ENCODE results near the gene CAMK2D. TPM values are rescaled to one million over a fixed set of nuclear protein-coding genes. Genes with fewer than 3 reads are reported as not detected.

Gene CAMK2D
- total RNA-seq, 1 experiment from 2014 or later, result 9.0 TPM

- Mint-ChIP-seq H3K27ac (no peak overlapping the region), H3K4me3 (no peak overlapping the region), H3K27me3 (ENCODE audit: low read depth) (no peaks in the 10 kb centered on the region), H3K36me3 (ENCODE audit: insufficient read depth in 1 of 3, low read depth in 3 of 3) (no peaks in the 10 kb centered on the region; a peak in 2 of 7 replicates), H3K4me1 (0 out of 4 replicates have a peak, but pooled peaks cover 0 to 3% of the 10 kb centered on the region in 2 experiments), H3K9me3 (no peaks in the 10 kb centered on the region)
- H4K91ac ChIP-seq (ENCODE audit: insufficient read length, low read depth, low read length), result no peak overlapping the region
- DNase-seq, result no peak
- no peak overlapping the region for H2AFZ ChIP-seq (ENCODE audit: low read length)
- no peaks in the 10 kb centered on the region for H3K27me3 ChIP-seq (ENCODE audit: insufficient read depth, low read length)
- H2BK5ac ChIP-seq (ENCODE audit: insufficient read length, low read length), result no peak overlapping the region
- H4K8ac ChIP-seq (replicated peaks; ENCODE audit: insufficient read length, low read depth, low read length), result no peak overlapping the region
- H3K18ac ChIP-seq (ENCODE audit: insufficient read length, low read depth, low read length), result no peak overlapping the region
- H3K14ac ChIP-seq (ENCODE audit: insufficient read depth, low read length), result no peak overlapping the region
- H3K27ac ChIP-seq (ENCODE audit: insufficient read length, low read depth, low read length), result no peak overlapping the region
- H2BK120ac ChIP-seq (ENCODE audit: low read depth, low read length, poor library complexity, severe bottlenecking), result no peak overlapping the region
- H3K9me3 ChIP-seq (ENCODE audit: control insufficient read depth, low read depth, low read length), result no peaks in the 10 kb centered on the region
- no peaks in the 10 kb centered on the region for H3K4me1 ChIP-seq (ENCODE audit: insufficient read depth, low read length)
- no peaks in the 10 kb centered on the region for H3K23me2 ChIP-seq (ENCODE audit: insufficient read length, low read depth, low read length, poor library complexity, severe bottlenecking)
- H3K4me2 ChIP-seq (ENCODE audit: insufficient read depth, insufficient read length, low read length), result no peak overlapping the region
- no peak overlapping the region for H4K5ac ChIP-seq (ENCODE audit: insufficient read length, low read depth, low read length)
- H2BK15ac ChIP-seq (ENCODE audit: low read depth, low read length), result no peak overlapping the region
- H2AK5ac ChIP-seq (ENCODE audit: insufficient read length, low read length), result no peak overlapping the region
- H4K20me1 ChIP-seq (ENCODE audit: control insufficient read depth, insufficient read depth, insufficient read length), result no peaks in the 10 kb centered on the region
- no peak overlapping the region for H2BK12ac ChIP-seq (ENCODE audit: insufficient read length, low read depth, low read length)
- no peaks in the 10 kb centered on the region for H3K79me2 ChIP-seq (ENCODE audit: insufficient read depth, low read length)
- H3K79me1 ChIP-seq (ENCODE audit: insufficient read depth, low read depth, low read length, poor library complexity, severe bottlenecking), result no peaks in the 10 kb centered on the region
- H3K56ac ChIP-seq (ENCODE audit: insufficient read length, low read depth, low read length), result no peak overlapping the region
- H3K23ac ChIP-seq (ENCODE audit: insufficient read length, low read depth, low read length), result no peak overlapping the region
- no peak overlapping the region for H3K4ac ChIP-seq (ENCODE audit: low read depth, low read length)
- H2BK20ac ChIP-seq (ENCODE audit: low read depth, low read length, poor library complexity, severe bottlenecking), result no peak overlapping the region
- TF ChIP-seq, protein P1, sequence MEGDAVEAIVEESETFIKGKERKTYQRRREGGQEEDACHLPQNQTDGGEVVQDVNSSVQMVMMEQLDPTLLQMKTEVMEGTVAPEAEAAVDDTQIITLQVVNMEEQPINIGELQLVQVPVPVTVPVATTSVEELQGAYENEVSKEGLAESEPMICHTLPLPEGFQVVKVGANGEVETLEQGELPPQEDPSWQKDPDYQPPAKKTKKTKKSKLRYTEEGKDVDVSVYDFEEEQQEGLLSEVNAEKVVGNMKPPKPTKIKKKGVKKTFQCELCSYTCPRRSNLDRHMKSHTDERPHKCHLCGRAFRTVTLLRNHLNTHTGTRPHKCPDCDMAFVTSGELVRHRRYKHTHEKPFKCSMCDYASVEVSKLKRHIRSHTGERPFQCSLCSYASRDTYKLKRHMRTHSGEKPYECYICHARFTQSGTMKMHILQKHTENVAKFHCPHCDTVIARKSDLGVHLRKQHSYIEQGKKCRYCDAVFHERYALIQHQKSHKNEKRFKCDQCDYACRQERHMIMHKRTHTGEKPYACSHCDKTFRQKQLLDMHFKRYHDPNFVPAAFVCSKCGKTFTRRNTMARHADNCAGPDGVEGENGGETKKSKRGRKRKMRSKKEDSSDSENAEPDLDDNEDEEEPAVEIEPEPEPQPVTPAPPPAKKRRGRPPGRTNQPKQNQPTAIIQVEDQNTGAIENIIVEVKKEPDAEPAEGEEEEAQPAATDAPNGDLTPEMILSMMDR (conservative IDR thresholded peaks at IDR 0.05), result no peak
- no peak overlapping the region for H3T11ph ChIP-seq (ENCODE audit: low read length)
- H3K9ac ChIP-seq (ENCODE audit: extremely low read depth, insufficient read length, low read length), result no peak overlapping the region
These were observed 27.9 kb downstream of the CAMK2D start for GRCh38 chr4:113733685-113734084.
